HG03457 (cell line): ENCODE measurements around the gene ENHO.
A peak's percentile ranks its signal among the peaks of the same experiment; 100 is the strongest.

Experiments
- ATAC-seq: cut with Tn5 transposase; IDR thresholded peaks from one replicate; pipeline ENCODE4 v1.9.1; 2021; ENCODE audit warnings: moderate number of reproducible peaks; ENCODE audit not compliant: unreplicated experiment

ENHO gene

DNA sequence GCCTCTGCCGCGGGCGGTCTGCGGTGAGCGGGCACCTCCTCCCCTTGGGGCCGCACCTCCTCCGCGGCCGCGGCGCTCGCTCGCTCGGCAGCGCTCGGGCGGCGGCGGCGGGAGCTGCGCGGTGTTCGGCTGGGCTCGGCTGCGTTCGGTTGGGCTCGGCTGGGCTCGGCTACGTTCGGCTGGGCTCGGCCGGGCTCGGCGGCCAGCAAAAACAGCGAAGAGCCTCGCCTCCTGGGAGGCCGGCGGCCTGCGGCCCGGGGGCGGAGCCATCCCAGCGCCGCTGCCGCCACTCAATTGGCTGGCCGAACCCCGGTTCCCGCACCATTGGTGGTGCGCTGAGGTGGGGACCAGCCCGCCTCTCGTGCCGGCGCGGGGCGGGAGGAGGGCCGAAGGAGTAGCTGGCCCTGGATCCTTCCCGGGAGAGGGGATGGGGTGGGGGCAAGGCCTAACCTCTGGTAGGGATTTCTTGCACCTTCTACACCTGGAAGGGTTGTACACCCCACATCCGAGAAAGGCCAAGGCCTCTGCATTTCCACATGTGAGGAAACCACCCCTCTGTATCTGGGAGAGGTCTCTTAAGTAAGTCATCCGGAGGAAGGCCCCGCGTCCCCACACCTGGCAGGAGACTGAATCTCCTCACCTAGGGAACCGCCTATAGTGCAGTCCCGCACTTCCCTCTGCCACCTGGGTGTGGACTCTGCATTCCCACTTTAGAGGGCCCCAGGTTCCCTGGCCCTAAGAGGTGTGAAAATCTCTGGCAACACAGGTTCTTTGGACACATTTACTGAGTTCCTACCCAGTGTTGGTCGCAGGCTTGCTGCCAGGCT, at the start of gene ENHO:
Gene ENHO (minus strand): TSS at position 20 of the 827 bp plus-strand sequence. CDS start 1,295 bp downstream, outside the sequence.
- peak; percentile 68 for ATAC-seq

DNA sequence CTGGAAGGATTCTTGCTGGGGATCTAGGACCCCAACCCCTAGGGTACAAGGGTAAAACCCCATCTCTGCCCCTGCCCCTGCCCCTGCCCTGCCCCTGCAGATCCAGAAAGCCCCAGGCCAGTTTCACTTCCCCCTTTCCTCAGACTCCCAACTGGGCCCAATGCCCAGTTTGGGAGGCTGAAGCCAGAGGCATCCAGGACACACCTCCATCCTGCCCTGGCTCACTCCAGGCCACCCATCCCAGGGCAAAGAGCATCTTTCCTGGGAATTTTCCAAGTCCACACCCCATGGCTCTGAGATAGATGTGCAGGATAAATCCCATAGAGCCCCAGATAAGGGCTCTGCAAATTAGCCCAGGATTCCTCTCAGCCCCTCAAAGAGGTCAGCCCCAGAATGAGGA, 49.3 kb upstream of the ENHO start:
- ATAC-seq: no peak

DNA sequence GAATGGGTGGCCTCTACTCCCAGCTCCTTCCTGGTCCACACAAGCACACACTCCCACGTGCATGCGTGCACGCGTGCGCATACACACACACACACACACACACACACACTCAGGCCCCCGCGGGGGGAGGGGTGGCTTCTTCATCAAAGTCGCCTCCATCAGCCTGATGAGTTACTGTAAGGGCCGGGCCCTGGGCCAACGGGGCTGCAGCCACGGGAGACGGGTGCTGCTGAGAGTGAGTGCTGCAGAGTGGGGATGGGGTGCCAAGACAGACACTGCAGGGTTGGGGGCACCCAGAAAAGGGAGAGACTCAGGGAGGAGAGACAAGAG, 48.7 kb upstream of the ENHO start:
- no peak for ATAC-seq

GRCh38 chr9:34570809-34571480, 48.2 kb upstream of the ENHO start:
- no peak for ATAC-seq

DNA sequence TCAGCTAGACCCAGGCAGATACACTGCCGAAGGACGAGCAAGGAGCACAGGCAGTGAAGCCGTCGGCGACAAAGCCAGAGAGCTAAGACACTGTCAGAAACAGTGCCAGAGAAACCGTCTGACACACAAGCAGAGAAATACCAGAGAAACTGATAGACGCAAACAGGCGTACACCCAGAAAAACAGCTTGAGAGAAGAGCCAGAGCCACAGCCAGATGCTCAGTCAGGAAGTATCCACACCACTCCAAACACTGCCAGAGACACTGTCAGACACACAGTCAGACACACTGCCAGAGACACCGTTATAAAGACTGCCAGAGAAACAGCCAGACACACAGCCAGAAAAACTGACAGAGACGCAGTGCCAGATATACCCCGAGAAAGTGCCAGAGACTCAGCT, 47.6 kb upstream of the ENHO start:
- no peak for ATAC-seq

DNA sequence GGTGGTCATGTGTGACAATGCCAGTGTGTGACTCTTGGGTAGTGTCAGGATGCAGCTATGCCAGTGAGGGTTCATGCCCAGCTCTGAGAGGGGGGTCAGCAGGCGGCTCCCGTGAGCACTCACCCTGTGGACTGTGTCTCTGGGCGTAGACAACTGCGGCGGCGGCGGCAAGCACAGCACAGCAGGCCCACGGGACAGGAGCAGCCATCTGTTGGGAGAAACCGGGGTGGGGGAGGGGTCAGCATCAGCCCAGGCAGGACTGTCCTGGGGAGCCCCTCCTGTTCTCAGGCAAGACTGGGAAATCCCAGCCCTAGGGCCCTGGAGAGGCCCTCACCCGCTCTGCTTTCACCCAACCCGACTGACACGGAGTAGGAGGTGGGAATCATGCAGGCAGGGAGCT, 46.0 kb upstream of the ENHO start:
- no peak for ATAC-seq

- no peak for ATAC-seq
Observed at GRCh38 chr9:34568133-34568532, 45.3 kb upstream of the ENHO start.

GRCh38 chr9:34566972-34567371, 44.2 kb upstream of the ENHO start:
- ATAC-seq: no peak

GRCh38 chr9:34566322-34566721, 43.5 kb upstream of the ENHO start:
- no peak for ATAC-seq

DNA sequence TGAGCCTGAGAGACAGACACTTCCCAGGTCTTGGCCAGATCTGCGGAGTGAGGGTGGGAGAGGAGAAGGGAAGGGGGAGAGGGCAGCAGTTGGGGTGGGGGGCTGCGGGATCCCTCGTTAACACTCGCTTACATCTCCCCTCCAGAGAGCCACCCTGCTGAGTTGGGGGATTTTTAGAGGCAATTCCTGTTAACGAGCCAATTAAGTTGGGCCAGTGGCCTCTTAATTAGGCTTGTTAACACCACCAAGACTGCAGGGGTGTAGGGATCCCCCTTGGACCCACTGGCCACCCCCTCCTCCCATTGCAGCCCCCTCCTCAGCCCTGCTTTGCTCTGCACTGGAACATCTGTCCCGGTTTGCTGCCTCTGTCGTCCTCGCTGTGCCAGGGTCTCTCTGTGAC, 43.1 kb upstream of the ENHO start:
- no peak for ATAC-seq

DNA sequence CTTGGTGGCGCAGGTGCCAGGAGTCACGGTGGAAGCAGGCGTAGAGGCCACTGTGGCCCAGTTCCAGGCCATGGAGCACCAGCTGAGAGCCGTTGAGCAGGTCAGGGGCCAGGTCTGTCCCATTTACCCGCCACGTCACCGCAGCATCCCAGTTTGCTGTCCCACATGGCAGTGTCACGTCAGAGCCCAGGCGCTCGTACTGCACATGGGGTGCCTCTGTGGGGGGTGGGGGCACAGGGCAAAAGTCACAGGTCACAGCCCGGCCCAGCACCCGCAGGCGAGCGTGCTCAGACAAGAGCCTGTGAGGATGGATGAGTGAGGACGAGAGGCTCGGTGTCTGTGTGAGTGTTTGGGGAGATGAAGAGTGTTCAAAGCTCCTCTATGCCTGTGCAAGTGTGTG, 41.8 kb upstream of the ENHO start:
- ATAC-seq: no peak

DNA sequence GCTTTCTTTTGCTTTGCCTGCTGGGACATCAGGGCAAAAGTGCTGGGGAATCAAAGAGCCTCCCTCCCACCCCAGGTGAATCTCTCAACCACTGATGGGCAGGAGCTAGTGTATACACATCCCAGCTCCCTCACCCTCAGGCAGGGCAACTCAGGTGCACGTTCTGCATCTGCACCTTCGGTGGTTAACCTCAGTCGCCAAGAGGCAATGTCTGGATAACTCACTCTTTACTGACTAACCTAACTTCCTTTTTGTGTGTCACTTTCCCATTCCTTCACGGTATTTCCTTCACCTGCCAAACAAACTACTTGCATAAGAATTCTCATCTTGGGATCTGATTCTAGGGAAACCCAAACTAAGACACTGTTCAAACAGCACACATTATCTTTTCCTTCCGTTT, 40.5 kb upstream of the ENHO start:
- ATAC-seq: no peak

- no peak for ATAC-seq
Observed at GRCh38 chr9:34562135-34562745, 39.5 kb upstream of the ENHO start.

DNA sequence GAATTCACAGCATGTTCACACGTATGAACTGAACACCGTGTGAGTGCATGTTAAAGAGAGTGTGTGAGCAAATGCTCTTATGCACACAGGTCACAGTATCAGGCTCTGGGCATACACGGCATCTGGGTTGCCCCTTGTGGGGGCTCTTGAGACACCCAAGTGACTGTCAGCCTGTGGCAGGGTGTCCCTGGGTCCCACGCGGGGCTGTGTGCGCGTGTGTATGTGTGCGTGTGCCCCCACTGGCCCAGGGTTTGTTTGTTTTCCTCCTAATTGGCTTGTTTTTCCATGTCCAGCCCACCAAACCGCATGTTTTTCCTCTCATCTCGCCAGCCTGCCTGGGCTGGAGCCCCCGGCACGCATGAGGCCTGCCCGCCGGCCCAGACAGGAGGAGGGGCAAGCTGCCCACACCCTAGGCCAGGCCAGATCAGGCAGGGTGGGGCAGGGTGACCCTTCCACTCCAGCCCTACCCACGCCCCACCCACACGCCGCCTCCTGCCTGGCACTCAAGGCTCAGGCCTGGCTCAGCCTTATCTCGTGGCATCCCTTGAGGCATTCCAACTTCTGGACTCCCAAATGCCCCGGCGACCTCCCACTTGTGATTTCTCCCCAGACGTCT, 37.9 kb upstream of the ENHO start:
- no peak for ATAC-seq

DNA sequence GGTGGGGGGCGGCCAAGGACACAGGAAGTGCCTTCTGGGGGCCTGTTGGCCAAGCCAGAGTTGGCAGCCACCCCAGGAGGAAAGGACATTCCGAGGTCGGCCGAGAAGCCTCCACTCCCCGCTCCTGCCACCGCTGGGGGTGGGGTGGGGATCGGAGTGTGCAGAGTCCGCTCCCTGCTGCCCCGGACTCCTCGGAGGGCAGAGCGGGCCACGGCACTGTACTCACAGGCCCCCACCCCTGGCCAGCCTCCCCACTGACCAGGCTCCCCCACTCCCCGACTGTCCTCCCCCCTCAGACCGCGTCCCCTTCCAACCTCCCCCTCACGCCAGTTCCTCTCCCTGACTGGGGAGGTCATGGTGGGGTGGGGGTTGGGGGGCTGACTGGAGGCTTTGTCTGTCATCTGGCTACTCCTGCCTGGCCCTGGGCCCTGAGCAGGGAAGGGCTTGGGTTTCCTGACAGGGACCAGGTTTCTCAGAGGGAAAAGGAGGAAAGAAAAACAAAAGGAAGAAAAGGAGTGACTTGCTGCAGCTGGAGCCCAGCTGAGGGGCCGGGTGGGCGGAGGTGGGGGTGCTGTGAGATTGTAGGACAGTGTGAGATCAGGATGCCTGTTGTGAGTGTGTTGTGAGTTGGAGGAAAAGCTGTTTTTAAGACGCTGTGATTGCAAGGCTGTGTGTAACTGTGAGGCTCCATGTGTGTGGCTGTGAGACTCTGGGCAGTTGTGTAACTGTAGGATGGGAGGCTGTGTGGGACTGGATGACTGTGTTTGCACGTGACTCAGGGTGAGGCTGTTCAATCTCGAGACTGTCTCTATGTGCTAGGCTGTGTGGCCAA, 37.0 kb upstream of the ENHO start:
- ATAC-seq: no peak

DNA sequence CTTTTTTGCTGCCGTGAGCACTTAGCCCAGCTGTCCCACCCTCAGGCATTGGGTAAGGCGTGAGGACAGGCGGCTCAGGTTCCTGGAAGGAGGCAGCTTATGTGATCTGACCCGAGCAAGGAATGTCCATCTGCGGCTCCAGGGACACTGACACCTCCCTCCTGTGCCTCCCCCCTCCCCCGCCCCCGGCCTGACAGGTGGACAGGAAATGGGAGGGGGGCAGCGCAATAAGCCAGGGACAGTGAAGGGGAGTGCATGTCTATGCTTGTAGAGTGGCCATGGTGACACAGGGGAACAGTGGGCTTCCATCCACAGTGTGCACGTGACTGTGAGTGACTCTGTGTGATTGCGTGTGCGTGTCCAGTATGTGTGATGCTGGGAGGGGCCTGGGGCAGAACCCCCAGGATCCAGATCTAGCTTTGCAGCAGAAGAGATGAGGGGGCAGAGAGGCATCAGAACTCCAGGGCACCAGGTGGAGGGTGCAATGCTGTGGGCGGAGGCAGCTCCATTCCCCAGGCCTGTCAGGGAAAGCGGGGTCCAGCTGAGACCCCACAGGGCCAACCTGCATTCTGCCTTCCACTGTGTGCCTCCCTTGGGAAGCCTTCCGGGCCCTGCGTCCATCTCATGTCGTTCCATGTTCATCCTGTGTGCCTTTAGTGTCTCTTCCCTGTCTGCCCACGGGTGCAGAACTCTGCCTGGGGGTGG, 36.3 kb upstream of the ENHO start:
- no peak for ATAC-seq

DNA sequence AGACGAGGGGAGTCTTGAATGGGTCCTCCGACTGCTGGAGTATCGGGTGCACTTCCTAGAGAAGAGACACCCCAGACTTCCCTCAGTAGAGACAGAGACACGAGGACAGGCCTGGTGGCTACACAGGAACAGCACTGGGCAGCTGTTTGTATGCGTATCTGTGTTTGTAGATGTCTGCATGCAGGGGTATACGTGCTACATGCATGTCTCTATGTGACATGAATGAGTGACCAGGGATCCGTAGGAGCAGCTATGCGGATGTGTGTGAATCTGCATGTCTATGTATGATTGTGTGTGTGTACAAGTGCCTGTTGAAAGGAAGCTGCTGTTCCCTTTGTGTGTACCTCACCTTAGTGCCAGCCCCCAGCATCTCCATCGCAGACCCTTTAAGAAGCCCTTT, 35.6 kb upstream of the ENHO start:
- ATAC-seq: no peak

- no peak for ATAC-seq
Observed at GRCh38 chr9:34557426-34558321, 34.9 kb upstream of the ENHO start.

DNA sequence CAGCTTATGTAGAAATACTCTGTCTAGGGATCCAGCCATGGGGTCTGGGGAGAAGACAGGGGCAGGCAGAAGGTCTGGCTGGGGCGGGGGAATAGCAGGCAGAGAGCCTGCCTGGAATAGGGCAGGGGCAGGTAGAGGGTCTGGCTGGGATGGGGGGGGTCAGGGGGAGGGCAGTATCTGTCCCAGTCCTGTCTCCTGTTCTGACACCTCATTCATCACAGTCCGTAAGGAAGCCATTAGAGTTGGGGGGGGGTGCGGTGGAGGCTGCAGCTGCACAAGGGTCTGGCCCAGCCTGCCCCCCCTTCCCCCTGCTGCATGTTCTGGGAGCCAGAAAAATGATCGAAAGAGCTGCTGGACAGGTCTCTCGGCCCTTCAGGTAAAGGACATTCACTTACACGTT, 34.2 kb upstream of the ENHO start:
- no peak for ATAC-seq
